ENCODE measurements around the gene MRPL17. TPM values are rescaled to one million over a fixed set of nuclear protein-coding genes. Genes with fewer than 3 reads are reported as not detected.

MRPL17 gene
- total RNA-seq, 2 donors from 2014 or later = 40.0 to 48.6 TPM

- ATAC-seq = no peak
- no peak for DNase-seq
- intact Hi-C loops (cut with DNase I) = no loop called here
Measured at GRCh38 chr11:6658647-6659046, 24.5 kb downstream of the MRPL17 start.

GRCh38 chr11:6657346-6657745 is 25.8 kb downstream of the MRPL17 start:
- intact Hi-C loops (cut with DNase I) = no loop called here

GRCh38 chr11:6656936-6657335 is 26.2 kb downstream of the MRPL17 start:
- ATAC-seq = no peak
- no peak for DNase-seq
- intact Hi-C loops (cut with DNase I) = no loop called here

More at GRCh38 chr11:6657346-6657745, 25.8 kb downstream of the MRPL17 start:
- DNase-seq = no peak
- ATAC-seq = no peak

- ATAC-seq (no peak), DNase-seq (no peak)
- intact Hi-C loops (cut with DNase I) = no loop called here
Measured at GRCh38 chr11:6656584-6656915, 26.6 kb downstream of the MRPL17 start.

- ATAC-seq = peak; percentile 56 to 58
- peak; percentile 62 for DNase-seq
- intact Hi-C loops (cut with DNase I) = no loop called here
Measured at GRCh38 chr11:6655790-6656583, 27.2 kb downstream of the MRPL17 start, which contains the start of gene DCHS1. Gene DCHS1 (minus strand): TSS chr11:6655809. CDS start chr11:6641613, 14,196 bp downstream.

- DNase-seq = peak; percentile 50
- intact Hi-C loops (cut with DNase I) = no loop called here
Measured at GRCh38 chr11:6655020-6655789, 27.9 kb downstream of the MRPL17 start.

GRCh38 chr11:6654281-6655019 is 28.7 kb downstream of the MRPL17 start:
- DNase-seq (peak; percentile 50), ATAC-seq (peak; percentile 21 to 40)
- intact Hi-C loops (cut with DNase I) = no loop called here

More at GRCh38 chr11:6655020-6655789, 27.9 kb downstream of the MRPL17 start:
- ATAC-seq = peak; percentile 52 to 73

GRCh38 chr11:6653656-6654055 is 29.5 kb downstream of the MRPL17 start:
- ATAC-seq (no peak), DNase-seq (no peak)
- intact Hi-C loops (cut with DNase I) = no loop called here

- intact Hi-C loops (cut with DNase I) = no loop called here
- DNase-seq = no peak
- no peak for ATAC-seq
Measured at GRCh38 chr11:6653097-6653496, 30.0 kb downstream of the MRPL17 start.

- no peak for DNase-seq
- ATAC-seq = no peak
- intact Hi-C loops (cut with DNase I) = no loop called here
Measured at GRCh38 chr11:6652182-6652581, 31.0 kb downstream of the MRPL17 start.

- intact Hi-C loops (cut with DNase I) = no loop called here
- no peak for ATAC-seq
Measured at GRCh38 chr11:6650980-6651379, 32.2 kb downstream of the MRPL17 start.

GRCh38 chr11:6650104-6650503 is 33.0 kb downstream of the MRPL17 start:
- DNase-seq (no peak), ATAC-seq (no peak)
- intact Hi-C loops (cut with DNase I) = no loop called here

More at GRCh38 chr11:6650980-6651379, 32.2 kb downstream of the MRPL17 start:
- no peak for DNase-seq

- ATAC-seq (no peak), DNase-seq (no peak)
- intact Hi-C loops (cut with DNase I) = no loop called here
Measured at GRCh38 chr11:6648501-6648900, 34.6 kb downstream of the MRPL17 start.

- intact Hi-C loops (cut with DNase I) = no loop called here
- DNase-seq = no peak
- no peak for ATAC-seq
Measured at GRCh38 chr11:6647836-6648235, 35.3 kb downstream of the MRPL17 start.

GRCh38 chr11:6646918-6647679 is 36.0 kb downstream of the MRPL17 start:
- peak; percentile 14 to 40 for ATAC-seq
- intact Hi-C loops (cut with DNase I) = no loop called here
- DNase-seq = peak; percentile 67

GRCh38 chr11:6646576-6646917 is 36.6 kb downstream of the MRPL17 start:
- DNase-seq (no peak), ATAC-seq (peak; percentile 40 to 71)
- intact Hi-C loops (cut with DNase I) = no loop called here

- ATAC-seq (peak; percentile 81 to 85), DNase-seq (peak; percentile 77)
- intact Hi-C loops (cut with DNase I) = no loop called here
Measured at GRCh38 chr11:6646071-6646470, 37.1 kb downstream of the MRPL17 start.

GRCh38 chr11:6642957-6643356 is 40.2 kb downstream of the MRPL17 start:
- intact Hi-C loops (cut with DNase I) = no loop called here
- ATAC-seq (no peak), DNase-seq (no peak)
